Liver (tissue), 9 donors: ENCODE results near the gene SHOC2. TPM values are rescaled to one million over a fixed set of nuclear protein-coding genes. Genes with fewer than 3 reads are reported as not detected.
"Not testable (repeated sequence)": the region's sequence is repeated elsewhere in the genome, so short reads cannot be mapped to it uniquely, and the experiment has no call there.

Experiments used
- DNase-seq: peaks from one replicate; pipeline ENCODE4 v3.0.0-alpha.2; 2017; ENCODE audit warnings: low spot score
- H3K27ac ChIP-seq, 2 donors: one replicate each; pipeline ENCODE4 v1.7.0; 2013; ENCODE audit warnings: inconsistent platforms in 2 of 2, low read length in 2 of 2, control low read depth in 1 of 2, low read depth in 1 of 2, mild to moderate bottlenecking in 1 of 2
- H3K27me3 ChIP-seq, 4 donors: one replicate each; pipeline versions ENCODE4 v1.6.1 to v1.7.0; 2013; ENCODE audit warnings: low read length in 3 of 4, inconsistent platforms in 1 of 4, mild to moderate bottlenecking in 1 of 4, moderate library complexity in 1 of 4; ENCODE audit not compliant: control insufficient read depth in 4 of 4, insufficient read depth in 4 of 4
- H3K36me3 ChIP-seq, 4 donors: one replicate each; pipeline versions ENCODE4 v1.6.1 to v1.7.0; 2013; ENCODE audit warnings: low read length in 3 of 4, mild to moderate bottlenecking in 3 of 4, low read depth in 1 of 4, moderate library complexity in 1 of 4; ENCODE audit not compliant: control insufficient read depth in 4 of 4, insufficient read depth in 3 of 4
- H3K4me1 ChIP-seq, 4 donors: one replicate each; pipeline versions ENCODE4 v1.6.1 to v1.7.0; 2013; ENCODE audit warnings: low read length in 3 of 4, mild to moderate bottlenecking in 3 of 4, moderate library complexity in 1 of 4; ENCODE audit not compliant: control insufficient read depth in 4 of 4, insufficient read depth in 4 of 4
- H3K4me3 ChIP-seq, 3 donors: one replicate each; pipeline versions ENCODE4 v1.6.1 to v1.7.0; 2013; ENCODE audit warnings: low read length in 3 of 3, control low read depth in 1 of 3, low read depth in 1 of 3, mild to moderate bottlenecking in 1 of 3
- H3K9ac ChIP-seq, 2 donors: one replicate each; pipeline ENCODE4 v1.7.0; 2013; ENCODE audit warnings: low read length in 2 of 2, mild to moderate bottlenecking in 2 of 2, moderate library complexity in 2 of 2, control low read depth in 1 of 2, low read depth in 1 of 2
- H3K9me3 ChIP-seq, 4 donors: one replicate each; pipeline versions ENCODE4 v1.6.1 to v1.7.0; 2013; ENCODE audit warnings: low read length in 3 of 4; ENCODE audit not compliant: control insufficient read depth in 4 of 4
- EGR1 ChIP-seq, 2 donors: IDR thresholded peaks; 2 replicates each; pipeline ENCODE4 v1.6.1; 2016 to 2018; ENCODE audit warnings: antibody characterized with exemption in 2 of 2, low read depth in 2 of 2
- GABPA ChIP-seq, 2 donors: IDR thresholded peaks in 1 of 2; conservative IDR thresholded peaks in 1 of 2; 2 replicates each; pipeline ENCODE4 v1.6.1; 2016; ENCODE audit warnings: antibody characterized with exemption in 2 of 2, mild to moderate bottlenecking in 1 of 2, moderate library complexity in 1 of 2
- HNF4G ChIP-seq: IDR thresholded peaks from 2 replicates; pipeline ENCODE4 v1.6.1; 2016; ENCODE audit warnings: antibody characterized with exemption
- JUND ChIP-seq, 2 donors: IDR thresholded peaks; 2 replicates each; pipeline ENCODE4 v1.6.1; 2016; ENCODE audit warnings: antibody characterized with exemption in 2 of 2
- MAX ChIP-seq: IDR thresholded peaks from 2 replicates; pipeline ENCODE4 v1.6.1; 2016; ENCODE audit warnings: antibody characterized with exemption
- NR2F2 ChIP-seq: IDR thresholded peaks from 2 replicates; pipeline ENCODE4 v1.6.1; 2016; ENCODE audit warnings: antibody characterized with exemption
- RAD21 ChIP-seq, 2 donors: IDR thresholded peaks; 2 replicates each; pipeline ENCODE4 v1.6.1; 2016; ENCODE audit warnings: antibody characterized with exemption in 2 of 2, mild to moderate bottlenecking in 2 of 2
- REST ChIP-seq: IDR thresholded peaks from 2 replicates; pipeline ENCODE4 v1.6.1; 2016; ENCODE audit warnings: antibody characterized with exemption, mild to moderate bottlenecking
- RXRA ChIP-seq, 2 donors: IDR thresholded peaks; 2 replicates each; pipeline ENCODE4 v1.6.1; 2017 to 2018; ENCODE audit warnings: antibody characterized with exemption in 2 of 2, mild to moderate bottlenecking in 1 of 2
- SP1 ChIP-seq: IDR thresholded peaks from 2 replicates; pipeline ENCODE4 v1.6.1; 2018; ENCODE audit warnings: antibody characterized with exemption, mild to moderate bottlenecking
- YY1 ChIP-seq: IDR thresholded peaks from 2 replicates; pipeline ENCODE4 v1.6.1; 2016; ENCODE audit warnings: antibody characterized with exemption, mild to moderate bottlenecking
- ZBTB33 ChIP-seq: IDR thresholded peaks from 2 replicates; pipeline ENCODE4 v1.6.1; 2016; ENCODE audit warnings: antibody characterized with exemption
- WGBS: extraction: QIAGEN DNeasy Blood & Tissue Kit; methylation state at CpG from one replicate; pipeline ENCODE4 v1.1.7; 2013; 5-methylcytosine and 5-hydroxymethylcytosine counted together
- polyA plus RNA-seq, 2 donors: library from polyadenylated mRNA; stranded (reverse) in 1 of 2; unstranded in 1 of 2; fragments of 200-250 nt in 1 of 2; fragments of >200 nt in 1 of 2; fragmentation: Nextera tagmentation in 1 of 2; extraction: Ambion mirVana in 1 of 2; gene quantifications; one replicate each; pipeline versions ENCODE4 v1.2.1 to v1.2.3, GENCODE V29; 2013 to 2015
- total RNA-seq, 2 donors: library from RNA; depleted of rRNA; stranded (reverse); fragments of >200 nt; gene quantifications; one replicate each; pipeline ENCODE4 v1.2.3, GENCODE V29; 2014
- donor health status: healthy.
- donor health status: healthy.
- donor health status: healthy.
- donor health status: healthy.
- donor health status: healthy.

SHOC2 gene
- total and polyA plus RNA-seq, 4 donors = 7.8 to 33.7 (median 17.9) TPM

- 95% methylated on average over 2 of the region's 2 CpGs for WGBS
- TF ChIP-seq JUND (IDR thresholded peaks at IDR 0.05) = no peak
- TF ChIP-seq RXRA (IDR thresholded peaks at IDR 0.05) = no peak
Observed at GRCh38 chr10:110914431-110914830, 5.0 kb upstream of the SHOC2 start.

GRCh38 chr10:110915035-110915434 is 4.4 kb upstream of the SHOC2 start:
- Histone ChIP-seq H3K4me1 (peaks cover 0 to 16% (median 7%) of the 10 kb centered on the region in 4 donors), H3K27me3 (no peaks in the 10 kb centered on the region), H3K36me3 (no peaks in the 10 kb centered on the region), H3K27ac (no peak overlapping the region), H3K4me3 (no peak overlapping the region), H3K9ac (no peak overlapping the region), H3K9me3 (no peaks in the 10 kb centered on the region)
- DNase-seq = no peak
- no peak for TF ChIP-seq YY1
- no peak for TF ChIP-seq EGR1 (IDR thresholded peaks at IDR 0.05; ENCODE audit: low read depth in 2 of 2)
- no peak for TF ChIP-seq HNF4G
- no peak for TF ChIP-seq MAX
- no peak for TF ChIP-seq RAD21 (IDR thresholded peaks at IDR 0.05)
- TF ChIP-seq REST = no peak
- no peak for TF ChIP-seq SP1
- no peak for TF ChIP-seq RXRA (IDR thresholded peaks at IDR 0.05)
- no peak for TF ChIP-seq NR2F2
- no peak for TF ChIP-seq GABPA (IDR thresholded peaks at IDR 0.05 in 1 of 2, conservative IDR thresholded peaks at IDR 0.05 in 1 of 2)
- TF ChIP-seq ZBTB33 = no peak
- 98% methylated on average over 6 of the region's 6 CpGs for WGBS

More at GRCh38 chr10:110914431-110914830, 5.0 kb upstream of the SHOC2 start:
- Histone ChIP-seq H3K4me1 (peaks cover 0 to 16% (median 7%) of the 10 kb centered on the region in 4 donors), H3K27ac (no peak overlapping the region), H3K9me3 (no peaks in the 10 kb centered on the region), H3K36me3 (no peaks in the 10 kb centered on the region), H3K9ac (no peak overlapping the region), H3K4me3 (no peak overlapping the region), H3K27me3 (no peaks in the 10 kb centered on the region)
- no peak for DNase-seq

- not testable (repeated sequence) for H3K36me3 ChIP-seq, H3K4me3 ChIP-seq, H3K9me3 ChIP-seq, H3K27ac ChIP-seq, DNase-seq, H3K9ac ChIP-seq, H3K27me3 ChIP-seq
- peaks cover 2 to 20% (median 10%) of the 10 kb centered on the region in 4 donors for H3K4me1 ChIP-seq
- 94% methylated on average over 4 of the region's 4 CpGs for WGBS
Observed at GRCh38 chr10:110915600-110915999, 3.8 kb upstream of the SHOC2 start.
